Measurements from ENCODE around the gene ESRRB.

Gene ESRRB

GRCh38 chr14:76352639-76353281 is 23.2 kb upstream of the ESRRB start:
- peak; percentile 61 for DNase-seq

GRCh38 chr14:76354310-76354709 is 21.6 kb upstream of the ESRRB start:
- DNase-seq, result no peak

- DNase-seq, result no peak
Measured at GRCh38 chr14:76355771-76356170, 20.2 kb upstream of the ESRRB start.

- DNase-seq, result no peak
Measured at GRCh38 chr14:76371066-76371465, 4.9 kb upstream of the ESRRB start.

GRCh38 chr14:76373456-76373855 is 2.5 kb upstream of the ESRRB start:
- no peak for DNase-seq

- no peak for DNase-seq
Measured at GRCh38 chr14:76375484-76375883, 453 bp upstream of the ESRRB start.

- no peak for DNase-seq
Measured at GRCh38 chr14:76376409-76376877, 506 bp downstream of the ESRRB start.

- no peak for DNase-seq
Measured at GRCh38 chr14:76376878-76377734, 1.2 kb downstream of the ESRRB start.

- DNase-seq, result no peak
Measured at GRCh38 chr14:76377735-76378074, 1.8 kb downstream of the ESRRB start.

- no peak for DNase-seq
Measured at GRCh38 chr14:76380991-76381390, 5.1 kb downstream of the ESRRB start.

GRCh38 chr14:76381817-76382494 is 6.0 kb downstream of the ESRRB start:
- DNase-seq, result no peak

GRCh38 chr14:76382495-76382832 is 6.5 kb downstream of the ESRRB start:
- DNase-seq, result no peak

- no peak for DNase-seq
Measured at GRCh38 chr14:76385435-76385834, 9.5 kb downstream of the ESRRB start.

- peak; percentile 72 for DNase-seq
Measured at GRCh38 chr14:76386944-76387782, 11.2 kb downstream of the ESRRB start.

GRCh38 chr14:76389841-76390240 is 13.9 kb downstream of the ESRRB start:
- no peak for DNase-seq

GRCh38 chr14:76390621-76391020 is 14.7 kb downstream of the ESRRB start:
- DNase-seq, result no peak

GRCh38 chr14:76391981-76392690 is 16.2 kb downstream of the ESRRB start:
- no peak for DNase-seq

- no peak for DNase-seq
Measured at GRCh38 chr14:76394569-76394968, 18.6 kb downstream of the ESRRB start.

GRCh38 chr14:76395161-76395560 is 19.2 kb downstream of the ESRRB start:
- no peak for DNase-seq

- DNase-seq, result no peak
Measured at GRCh38 chr14:76396714-76397187, 20.8 kb downstream of the ESRRB start.

GRCh38 chr14:76405627-76406026 is 29.7 kb downstream of the ESRRB start:
- DNase-seq, result no peak

- DNase-seq, result no peak
Measured at GRCh38 chr14:76407449-76408150, 31.7 kb downstream of the ESRRB start.
